A549 (cell line): ENCODE results near the gene RAP1A. TPM values are rescaled to one million over a fixed set of nuclear protein-coding genes. Genes with fewer than 3 reads are reported as not detected.

Experiments
- ATAC-seq, 2 experiments: fragments of 200-7000 bp in 1 of 2; fragments of >200 bp in 1 of 2; cut with Nextera tagmentation in 1 of 2; cut with Tn5 transposase in 1 of 2; 3 replicates each; pipeline versions ENCODE4 v1.8.0 to v1.9.1; 2018 to 2020; ENCODE audit warnings: mild to moderate bottlenecking in 1 of 2, moderate library complexity in 1 of 2
- CTCF ChIA-PET: fragments of 300-600 bp; sonication (Branson Sonifier 250); formaldehyde crosslinking; extraction: SDS; loops from one replicate; lab custom pipeline; 2021; ENCODE audit warnings: antibody characterized with exemption, inconsistent platforms; lab: Yijun Ruan, JAX
- POLR2A ChIA-PET: fragments of 350-600 bp; formaldehyde crosslinking; extraction: SDS; loops from one replicate; lab custom pipeline; 2021; ENCODE audit warnings: antibody characterized with exemption, inconsistent platforms; lab: Yijun Ruan, JAX
- DNase-seq, 2 experiments: peaks; one replicate each; pipeline versions ENCODE4 v3.0.0 to v3.0.0-alpha.2; 2011 to 2016; ENCODE audit warnings: low read depth in 1 of 2, low spot score in 1 of 2
- FAIRE-seq: peaks from 2 replicates; lab custom pipeline; 2011; peaks lifted over from hg19 to GRCh38; lab: Jason Lieb, UNC
- H3K27ac ChIP-seq, 2 experiments: fragments of >200 bp; sonication (Bioruptor Twin); formaldehyde crosslinking; 3 replicates each; pipeline ENCODE4 v1.5.1; 2016 to 2017
- H3K4me1 ChIP-seq: fragments of >200 bp; sonication (Bioruptor Twin); formaldehyde crosslinking; 3 replicates; pipeline ENCODE4 v1.6.1; 2016
- H3K4me2 ChIP-seq: fragments of >200 bp; sonication (Bioruptor Twin); formaldehyde crosslinking; 3 replicates; pipeline ENCODE4 v1.6.1; 2016
- H3K4me3 ChIP-seq: fragments of >200 bp; sonication (Bioruptor Twin); formaldehyde crosslinking; 3 replicates; pipeline ENCODE4 v1.5.1; 2016
- H3K9me3 ChIP-seq: fragments of >200 bp; sonication (Bioruptor Twin); formaldehyde crosslinking; 3 replicates; pipeline ENCODE4 v1.6.1; 2016
- CBX8 ChIP-seq: fragments of 200-600 bp; sonication (generic); IDR thresholded peaks from 2 replicates; pipeline ENCODE4 v1.6.1; 2016
- CHD2 ChIP-seq: fragments of 150-350 bp; IDR thresholded peaks from 2 replicates; pipeline ENCODE4 v1.6.1; 2014; ENCODE audit warnings: low read length; ENCODE audit not compliant: partially characterized antibody
- CHD4 ChIP-seq: fragments of 200-600 bp; sonication (generic); IDR thresholded peaks from 2 replicates; pipeline ENCODE4 v1.6.1; 2016; ENCODE audit warnings: antibody characterized with exemption, mild to moderate bottlenecking, borderline replicate concordance
- E2F6 ChIP-seq: IDR thresholded peaks from 2 replicates; pipeline ENCODE4 v1.6.1; 2012; ENCODE audit warnings: low read depth, borderline replicate concordance
- FOSB ChIP-seq: fragments of 250-450 bp; sonication (Bioruptor Pico); IDR thresholded peaks from 2 replicates; pipeline ENCODE4 v1.5.0; 2020; ENCODE audit warnings: mild to moderate bottlenecking, moderate library complexity
- HOXA7 ChIP-seq: fragments of 250-450 bp; sonication (Bioruptor Pico); IDR thresholded peaks from 2 replicates; pipeline ENCODE4 v1.5.0; 2020; ENCODE audit warnings: mild to moderate bottlenecking, moderate library complexity
- HOXB13 ChIP-seq: fragments of 250-450 bp; sonication (Bioruptor Pico); IDR thresholded peaks from 2 replicates; pipeline ENCODE4 v1.5.0; 2020; ENCODE audit warnings: low read depth, mild to moderate bottlenecking, moderate library complexity
- JUN ChIP-seq, 2 experiments: fragments of >200 bp; sonication (Bioruptor Twin); formaldehyde crosslinking; IDR thresholded peaks; 2 replicates in 1 of 2; 3 replicates in 1 of 2; pipeline ENCODE4 v1.6.1; 2016 to 2017
- JUNB ChIP-seq: fragments of >200 bp; sonication (Bioruptor Twin); formaldehyde crosslinking; IDR thresholded peaks from 2 replicates; pipeline ENCODE4 v1.6.1; 2016
- MAZ ChIP-seq: fragments of 150-350 bp; IDR thresholded peaks from 2 replicates; pipeline ENCODE4 v1.6.1; 2014; ENCODE audit warnings: antibody characterized with exemption, low read depth, low read length, borderline replicate concordance
- MYC ChIP-seq: IDR thresholded peaks from 2 replicates; pipeline ENCODE4 v1.6.1; 2012; ENCODE audit warnings: mild to moderate bottlenecking, inconsistent platforms, low read length, improper control_type of control experiment, borderline replicate concordance
- NFE2L2 ChIP-seq: fragments of 150-350 bp; conservative IDR thresholded peaks from 2 replicates; pipeline ENCODE4 v1.6.1; 2014; ENCODE audit warnings: low read length
- PHF8 ChIP-seq: fragments of 200-600 bp; sonication (generic); IDR thresholded peaks from 2 replicates; pipeline ENCODE4 v1.6.1; 2016; ENCODE audit warnings: low read depth, mild to moderate bottlenecking, antibody characterized with exemption, moderate library complexity, borderline replicate concordance
- POLR2A ChIP-seq: IDR thresholded peaks from 2 replicates; pipeline ENCODE4 v1.6.1; 2012; ENCODE audit warnings: mild to moderate bottlenecking, low read length
- RARB ChIP-seq: fragments of 250-450 bp; sonication (Bioruptor Pico); IDR thresholded peaks from 2 replicates; pipeline ENCODE4 v1.8.0; 2021; ENCODE audit warnings: mild to moderate bottlenecking, moderate library complexity
- RCOR1 ChIP-seq: fragments of 150-350 bp; IDR thresholded peaks from 2 replicates; pipeline ENCODE4 v1.6.1; 2014; ENCODE audit warnings: antibody characterized with exemption, low read length, low read depth
- RFX5 ChIP-seq: fragments of 450-650 bp; IDR thresholded peaks from 2 replicates; pipeline ENCODE4 v1.7.1; 2014; ENCODE audit warnings: antibody characterized with exemption, mild to moderate bottlenecking, moderate library complexity
- RNF2 ChIP-seq: fragments of 200-600 bp; sonication (generic); IDR thresholded peaks from 2 replicates; pipeline ENCODE4 v1.6.1; 2016; ENCODE audit warnings: low read depth, mild to moderate bottlenecking, antibody characterized with exemption, moderate library complexity, borderline replicate concordance
- ZC3H11A ChIP-seq: fragments of 450-650 bp; IDR thresholded peaks from 2 replicates; pipeline ENCODE4 v1.6.1; 2014; ENCODE audit warnings: antibody characterized with exemption, mild to moderate bottlenecking
- ZSCAN20 ChIP-seq: fragments of 250-450 bp; sonication (Bioruptor Pico); IDR thresholded peaks from 2 replicates; pipeline ENCODE4 v1.8.0; 2022; ENCODE audit warnings: mild to moderate bottlenecking, moderate library complexity
- WGBS: methylation state at CpG from one replicate; pipeline ENCODE4 v1.1.6; 2017; ENCODE audit errors: missing lambda C conversion rate; 5-methylcytosine and 5-hydroxymethylcytosine counted together
- polyA plus RNA-seq, 4 experiments: library from polyadenylated mRNA; depleted of rRNA in 3 of 4; stranded (reverse); fragments of >200 nt; fragmentation: RNase III in 1 of 4; extraction: RNeasy Plus Mini Kit Qiagen cat#74134 plus additional on column Dnase treatment in 1 of 4; gene quantifications; 2 replicates in 3 of 4; 3 replicates in 1 of 4; pipeline ENCODE4 v1.2.3, GENCODE V29; 2011 to 2017
- TF ChIP-seq, protein P1 (sequence below): fragments of >200 bp; sonication (Bioruptor Twin); formaldehyde crosslinking; IDR thresholded peaks from 3 replicates; pipeline ENCODE4 v1.5.1; 2016
- TF ChIP-seq, protein P2 (sequence below): IDR thresholded peaks from 2 replicates; pipeline ENCODE4 v1.6.1; 2012

Gene RAP1A
- polyA plus RNA-seq, 2 of the 4 experiments (the other 2 are of a cell fraction): 37.1 to 39.8 TPM

DNA sequence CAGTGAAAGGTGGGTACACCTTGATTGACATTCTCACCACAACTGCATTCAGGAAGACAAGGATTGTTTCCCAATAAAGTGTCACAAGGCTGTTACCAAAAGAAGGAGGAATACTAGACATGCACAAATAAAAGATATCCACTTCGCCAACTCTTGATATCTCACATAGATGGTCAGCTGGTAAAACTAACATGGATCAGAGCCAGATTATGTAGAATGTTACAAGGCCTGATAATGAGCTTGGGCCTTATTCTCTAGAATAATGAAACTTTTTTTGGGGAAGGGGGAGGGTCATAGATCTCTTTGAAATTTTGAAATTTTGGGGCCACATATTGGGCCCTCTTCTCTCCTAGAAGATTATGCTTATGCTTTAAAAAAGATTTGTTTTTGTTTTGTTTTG, 24.9 kb downstream of the RAP1A start:
- FAIRE-seq: no peak
- no peaks in the 10 kb centered on the region for H3K9me3 ChIP-seq
- no peak overlapping the region for H3K27ac ChIP-seq
- H3K4me1 ChIP-seq: no peaks in the 10 kb centered on the region
- H3K4me2 ChIP-seq: no peak overlapping the region
- 85% methylated on average over 1 of the region's 1 CpG for WGBS
- ATAC-seq: no peak
- DNase-seq: no peak
- no peak for TF ChIP-seq CBX8
- no peak for TF ChIP-seq RARB (CRISPR knock-in tag)
- CTCF ChIA-PET: interaction anchor here (0.8 to 4.8 kb wide), 2 partner anchors 11 to 136 kb away, joined by 4 to 18 read pairs; no protein-coding TSS in a partner anchor
- H3K4me3 ChIP-seq: no peak overlapping the region
- POLR2A ChIA-PET: no interaction called here

DNA sequence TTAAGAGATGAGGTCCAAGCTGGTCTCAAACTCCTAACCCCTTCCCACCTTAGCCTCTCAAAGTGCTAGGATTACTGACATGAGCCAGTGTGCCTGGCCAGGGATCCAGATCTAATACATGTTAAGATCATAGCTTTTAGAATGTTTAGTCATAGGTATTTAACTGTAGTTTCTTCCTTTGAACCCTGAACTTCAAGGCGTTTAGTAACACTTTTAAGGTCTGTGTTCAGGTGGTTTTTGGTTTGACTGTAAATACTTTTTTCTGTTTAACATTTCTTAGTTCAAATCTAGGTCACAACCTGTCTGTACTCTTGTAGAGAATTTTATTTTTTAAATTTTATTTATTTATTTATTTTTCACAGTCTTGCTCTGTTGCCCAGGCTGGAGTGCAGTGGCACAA, 28.1 kb downstream of the RAP1A start:
- ATAC-seq: no peak
- no peaks in the 10 kb centered on the region for H3K9me3 ChIP-seq
- ChIA-PET CTCF (interaction anchor here (4.8 kb wide), 1 partner anchor 139 kb away, joined by 18 read pairs; no protein-coding TSS in a partner anchor), POLR2A (no interaction called here)
- no peak overlapping the region for H3K4me2 ChIP-seq
- no peak overlapping the region for H3K4me3 ChIP-seq
- H3K27ac ChIP-seq: no peak overlapping the region
- DNase-seq: no peak
- 100% methylated on average over 1 of the region's 1 CpG for WGBS
- no peak for FAIRE-seq
- TF ChIP-seq MYC (no peak), POLR2A (no peak), CHD2 (no peak)
- TF ChIP-seq, protein P1, sequence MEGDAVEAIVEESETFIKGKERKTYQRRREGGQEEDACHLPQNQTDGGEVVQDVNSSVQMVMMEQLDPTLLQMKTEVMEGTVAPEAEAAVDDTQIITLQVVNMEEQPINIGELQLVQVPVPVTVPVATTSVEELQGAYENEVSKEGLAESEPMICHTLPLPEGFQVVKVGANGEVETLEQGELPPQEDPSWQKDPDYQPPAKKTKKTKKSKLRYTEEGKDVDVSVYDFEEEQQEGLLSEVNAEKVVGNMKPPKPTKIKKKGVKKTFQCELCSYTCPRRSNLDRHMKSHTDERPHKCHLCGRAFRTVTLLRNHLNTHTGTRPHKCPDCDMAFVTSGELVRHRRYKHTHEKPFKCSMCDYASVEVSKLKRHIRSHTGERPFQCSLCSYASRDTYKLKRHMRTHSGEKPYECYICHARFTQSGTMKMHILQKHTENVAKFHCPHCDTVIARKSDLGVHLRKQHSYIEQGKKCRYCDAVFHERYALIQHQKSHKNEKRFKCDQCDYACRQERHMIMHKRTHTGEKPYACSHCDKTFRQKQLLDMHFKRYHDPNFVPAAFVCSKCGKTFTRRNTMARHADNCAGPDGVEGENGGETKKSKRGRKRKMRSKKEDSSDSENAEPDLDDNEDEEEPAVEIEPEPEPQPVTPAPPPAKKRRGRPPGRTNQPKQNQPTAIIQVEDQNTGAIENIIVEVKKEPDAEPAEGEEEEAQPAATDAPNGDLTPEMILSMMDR: no peak
- H3K4me1 ChIP-seq: no peaks in the 10 kb centered on the region

DNA sequence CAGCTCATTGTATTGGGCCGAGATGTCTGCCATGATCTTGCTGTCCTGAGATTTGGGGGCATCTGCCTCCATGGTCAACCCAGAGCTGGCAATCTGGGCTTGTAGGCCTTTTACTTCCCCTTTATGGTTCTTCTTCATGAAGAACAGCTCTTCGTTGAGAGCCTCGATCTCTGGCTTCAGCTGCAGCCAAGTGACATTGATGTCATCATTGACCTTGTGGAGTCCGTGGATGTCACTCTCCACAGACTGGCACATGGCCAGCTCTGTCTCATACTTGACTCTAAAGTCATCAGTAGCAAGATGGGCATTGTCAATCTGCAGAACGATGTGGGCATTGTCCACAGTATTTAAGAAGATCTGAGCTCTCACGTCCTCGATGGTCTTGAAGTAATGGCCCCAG, 29.2 kb downstream of the RAP1A start:
- Histone ChIP-seq H3K27ac (no peak overlapping the region), H3K4me1 (no peaks in the 10 kb centered on the region), H3K9me3 (no peaks in the 10 kb centered on the region), H3K4me3 (no peak overlapping the region), H3K4me2 (no peak overlapping the region)
- ChIA-PET POLR2A (no interaction called here), CTCF (interaction anchor here (0.9 to 1.4 kb wide), 2 partner anchors 95 to 140 kb away, joined by 3 to 7 read pairs; no protein-coding TSS in a partner anchor)
- TF ChIP-seq RNF2 (no peak), CHD4 (no peak), ZC3H11A (no peak), RFX5 (no peak), MAZ (no peak), RCOR1 (no peak), JUN (IDR thresholded peaks at IDR 0.05) (no peak), E2F6 (no peak), MYC (no peak), FOSB (CRISPR knock-in tag) (no peak)
- TF ChIP-seq, protein P2, sequence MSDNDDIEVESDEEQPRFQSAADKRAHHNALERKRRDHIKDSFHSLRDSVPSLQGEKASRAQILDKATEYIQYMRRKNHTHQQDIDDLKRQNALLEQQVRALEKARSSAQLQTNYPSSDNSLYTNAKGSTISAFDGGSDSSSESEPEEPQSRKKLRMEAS: no peak
- ATAC-seq (no peak), DNase-seq (no peak), FAIRE-seq (no peak)
- 94% methylated on average over 7 of the region's 7 CpGs for WGBS

GRCh38 chr1:111649227-111649626, 29.6 kb downstream of the RAP1A start:
- FAIRE-seq (no peak), ATAC-seq (no peak), DNase-seq (no peak)
- no peak overlapping the region for H3K4me2 ChIP-seq
- TF ChIP-seq MYC (no peak), HOXB13 (CRISPR knock-in tag) (no peak), PHF8 (no peak), JUNB (no peak), ZSCAN20 (no peak), NFE2L2 (no peak), HOXA7 (no peak)
- H3K27ac ChIP-seq: no peak overlapping the region
- ChIA-PET CTCF (interaction anchor here (0.9 to 1.4 kb wide), 2 partner anchors 96 to 141 kb away, joined by 3 to 7 read pairs; no protein-coding TSS in a partner anchor), POLR2A (no interaction called here)
- H3K4me1 ChIP-seq: no peaks in the 10 kb centered on the region
- 96% methylated on average over 8 of the region's 10 CpGs for WGBS
- no peak overlapping the region for H3K4me3 ChIP-seq
- no peaks in the 10 kb centered on the region for H3K9me3 ChIP-seq
